PC-9 (cell line): Measurements from ENCODE around the gene CMPK2. TPM values are rescaled to one million over a fixed set of nuclear protein-coding genes. Genes with fewer than 3 reads are reported as not detected.

Source experiments
- BruUV-seq: library from RNA; stranded (reverse); fragments of 400-500 nt; replicated peaks from 2 replicates; lab custom pipeline; 2021; lab: Mats Ljungman, UMichigan
- CTCF ChIA-PET: fragments of 300-600 bp; sonication (Branson Sonifier 250); formaldehyde crosslinking; loops from one replicate; lab custom pipeline; 2022; ENCODE audit warnings: antibody characterized with exemption; lab: Charles Lee
- POLR2A ChIA-PET: fragments of 300-600 bp; sonication (Branson Sonifier 250); formaldehyde crosslinking; loops from one replicate; lab custom pipeline; 2022; ENCODE audit warnings: antibody characterized with exemption; ENCODE audit not compliant: unreplicated experiment; lab: Charles Lee
- DNase-seq, 2 experiments: peaks; one replicate each; pipeline versions ENCODE4 v3.0.0 to v3.0.0-alpha.2; 2015 to 2022; ENCODE audit warnings: mixed read lengths in 1 of 2
- H2AFZ ChIP-seq: fragments of 200-600 bp; sonication (generic); 2 replicates; pipeline ENCODE4 v1.8.1; 2017; ENCODE audit warnings: antibody characterized with exemption
- H3F3A ChIP-seq: fragments of 200-600 bp; sonication (generic); 2 replicates; pipeline ENCODE4 v1.8.1; 2017; ENCODE audit warnings: antibody characterized with exemption, mild to moderate bottlenecking, low read depth; ENCODE audit not compliant: insufficient read depth
- H3K27ac ChIP-seq: fragments of 200-600 bp; sonication (generic); 2 replicates; pipeline ENCODE4 v1.6.1; 2016; ENCODE audit warnings: mixed run types
- H3K27me3 ChIP-seq: fragments of 200-600 bp; sonication (generic); 2 replicates; pipeline ENCODE4 v1.6.1; 2016; ENCODE audit warnings: low read depth, mixed run types; ENCODE audit not compliant: insufficient read depth
- H3K36me3 ChIP-seq: fragments of 200-600 bp; sonication (generic); 2 replicates; pipeline ENCODE4 v1.6.1; 2016; ENCODE audit warnings: low read depth, mixed run types
- H3K4me1 ChIP-seq: fragments of 200-600 bp; sonication (generic); replicated peaks from 2 replicates; pipeline ENCODE4 v1.6.1; 2016; ENCODE audit warnings: mixed run types; ENCODE audit not compliant: insufficient read depth
- H3K4me2 ChIP-seq: fragments of 200-600 bp; sonication (generic); 2 replicates; pipeline ENCODE4 v1.6.1; 2017; ENCODE audit warnings: mixed run types
- H3K4me3 ChIP-seq: fragments of 200-600 bp; sonication (generic); 2 replicates; pipeline ENCODE4 v1.6.1; 2016; ENCODE audit warnings: mixed run types
- H3K79me2 ChIP-seq: fragments of 200-600 bp; sonication (generic); 2 replicates; pipeline ENCODE4 v1.6.1; 2017; ENCODE audit warnings: low read depth, mixed run types
- H3K9me2 ChIP-seq: fragments of 200-600 bp; sonication (generic); 2 replicates; pipeline ENCODE4 v1.8.1; 2017; ENCODE audit warnings: mild to moderate bottlenecking; ENCODE audit not compliant: insufficient read depth
- H3K9me3 ChIP-seq: fragments of 200-600 bp; sonication (generic); 2 replicates; pipeline ENCODE4 v1.8.1; 2016; ENCODE audit warnings: low read depth; ENCODE audit not compliant: insufficient read depth
- H4K20me1 ChIP-seq: fragments of 200-600 bp; sonication (generic); 2 replicates; pipeline ENCODE4 v1.8.1; 2017; ENCODE audit not compliant: insufficient read depth
- CTCF ChIP-seq: fragments of 200-600 bp; sonication (generic); conservative IDR thresholded peaks from 2 replicates; pipeline ENCODE4 v1.6.1; 2017; ENCODE audit warnings: mixed run types, antibody characterized with exemption, mild to moderate bottlenecking, moderate library complexity
- EZH2 ChIP-seq: fragments of 200-600 bp; sonication (generic); IDR thresholded peaks from 2 replicates; pipeline ENCODE4 v1.8.0; 2017; ENCODE audit warnings: antibody characterized with exemption, low read depth
- intact Hi-C: fragments of 100-400 bp; cut with micrococcal nuclease; formaldehyde crosslinking; loops from one replicate; pipeline ENCODE4 v1.10.0; 2022; ENCODE audit not compliant: unreplicated experiment
- total RNA-seq: library from RNA; stranded (reverse); gene quantifications from 2 replicates; pipeline ENCODE4 v1.2.3, GENCODE V29; 2021

Gene CMPK2
- total RNA-seq, 1 experiment from 2014 or later = not detected

- Histone ChIP-seq H3K27ac (no peak overlapping the region), H3K36me3 (no peaks in the 10 kb centered on the region), H3K9me3 (no peaks in the 10 kb centered on the region), H3K27me3 (no peaks in the 10 kb centered on the region), H4K20me1 (no peaks in the 10 kb centered on the region), H2AFZ (no peak overlapping the region), H3K4me2 (no peak overlapping the region), H3K79me2 (no peaks in the 10 kb centered on the region), H3K4me1 (no peaks in the 10 kb centered on the region), H3K9me2 (no peaks in the 10 kb centered on the region), H3K4me3 (no peak overlapping the region), H3F3A (no peaks in the 10 kb centered on the region)
- ChIA-PET POLR2A (no interaction called here), CTCF (no interaction called here)
- TF ChIP-seq EZH2 = no peak
- no peak for TF ChIP-seq CTCF
- BruUV-seq = no TSS peak
- intact Hi-C loops = no loop called here
- no peak for DNase-seq
Observed at GRCh38 chr2:6854416-6854815, 11.3 kb downstream of the CMPK2 start.

- H3K27ac ChIP-seq = no peak overlapping the region
- no peak for TF ChIP-seq EZH2
- TF ChIP-seq CTCF = no peak
- POLR2A ChIA-PET = no interaction called here
- no TSS peak for BruUV-seq
- H3K4me1 ChIP-seq = no peaks in the 10 kb centered on the region
- no peak overlapping the region for H3K4me3 ChIP-seq
- CTCF ChIA-PET = no interaction called here
- H3K9me3 ChIP-seq = no peaks in the 10 kb centered on the region
- intact Hi-C loops = no loop called here
- no peaks in the 10 kb centered on the region for H3K9me2 ChIP-seq
- H4K20me1 ChIP-seq = no peaks in the 10 kb centered on the region
- H3K79me2 ChIP-seq = no peaks in the 10 kb centered on the region
- H3K36me3 ChIP-seq = no peaks in the 10 kb centered on the region
- no peaks in the 10 kb centered on the region for H3F3A ChIP-seq
- H2AFZ ChIP-seq = no peak overlapping the region
- no peaks in the 10 kb centered on the region for H3K27me3 ChIP-seq
- no peak for DNase-seq
- H3K4me2 ChIP-seq = no peak overlapping the region
Observed at GRCh38 chr2:6852195-6852594, 13.5 kb downstream of the CMPK2 start.

GRCh38 chr2:6846967-6847681 is 18.6 kb downstream of the CMPK2 start:
- no peaks in the 10 kb centered on the region for H3K79me2 ChIP-seq
- peaks cover 28% of the 10 kb centered on the region for H3K9me3 ChIP-seq
- POLR2A ChIA-PET = no interaction called here
- H3K4me1 ChIP-seq = no peaks in the 10 kb centered on the region
- H3K27ac ChIP-seq = no peak overlapping the region
- intact Hi-C loops = no loop called here
- no peak for TF ChIP-seq CTCF
- no peak for TF ChIP-seq EZH2
- BruUV-seq = no TSS peak
- H3K4me2 ChIP-seq = no peak overlapping the region
- no peaks in the 10 kb centered on the region for H3K9me2 ChIP-seq
- no peaks in the 10 kb centered on the region for H3K27me3 ChIP-seq
- H4K20me1 ChIP-seq = no peaks in the 10 kb centered on the region
- no peak overlapping the region for H2AFZ ChIP-seq
- no peak for DNase-seq
- no peak overlapping the region for H3K4me3 ChIP-seq
- H3F3A ChIP-seq = no peaks in the 10 kb centered on the region
- CTCF ChIA-PET = no interaction called here
- H3K36me3 ChIP-seq = no peaks in the 10 kb centered on the region
